G401 (cell line): ENCODE results near the gene KCNK4. TPM values are rescaled to one million over a fixed set of nuclear protein-coding genes. Genes with fewer than 3 reads are reported as not detected.
"Not testable (repeated sequence)": the region's sequence is repeated elsewhere in the genome, so short reads cannot be mapped to it uniquely, and the experiment has no call there.

Experiments used
- DNase-seq: peaks from one replicate; pipeline ENCODE4 v3.0.0-alpha.2; 2015; ENCODE audit warnings: low spot score
- in situ Hi-C: cut with HindIII; loops from 2 replicates; pipeline ENCODE4 v1.10.0; 2016; ENCODE audit warnings: low sequenced_read_pairs, mixed read lengths
- total RNA-seq: library from RNA; depleted of rRNA; stranded (reverse); fragments of >200 nt; shearing (Covaris generic); gene quantifications from 2 replicates; pipeline ENCODE4 v1.2.3, GENCODE V29; 2014

The KCNK4 gene
- total RNA-seq, 1 experiment from 2014 or later, result 0.14 TPM

GRCh38 chr11:64317961-64318765 is 27.1 kb downstream of the KCNK4 start, which contains the start of gene PRDX5:
PRDX5 (plus strand) TSS chr11:64318121; CDS start chr11:64318216, 95 bp downstream.
- DNase-seq, result peak; percentile 97
- in situ Hi-C loops, result no loop called here

- in situ Hi-C loops, result no loop called here
- peak; percentile 29 for DNase-seq
Observed at GRCh38 chr11:64318766-64319761, 28.0 kb downstream of the KCNK4 start.

- in situ Hi-C loops, result no loop called here
- DNase-seq, result no peak
Observed at GRCh38 chr11:64320556-64320955, 29.5 kb downstream of the KCNK4 start.

GRCh38 chr11:64321026-64321425 is 29.9 kb downstream of the KCNK4 start:
- in situ Hi-C loops, result no loop called here
- no peak for DNase-seq

GRCh38 chr11:64321533-64321932 is 30.4 kb downstream of the KCNK4 start:
- peak; percentile 63 for DNase-seq
- in situ Hi-C loops, result no loop called here

GRCh38 chr11:64322925-64323260 is 31.8 kb downstream of the KCNK4 start:
- in situ Hi-C loops, result no loop called here

GRCh38 chr11:64323373-64323772 is 32.3 kb downstream of the KCNK4 start:
- in situ Hi-C loops, result no loop called here
- DNase-seq, result no peak

More at GRCh38 chr11:64322925-64323260, 31.8 kb downstream of the KCNK4 start:
- DNase-seq, result no peak

GRCh38 chr11:64323984-64324383 is 32.9 kb downstream of the KCNK4 start:
- DNase-seq, in situ Hi-C loops: not testable (repeated sequence)

- in situ Hi-C loops, result no loop called here
- no peak for DNase-seq
Observed at GRCh38 chr11:64324692-64325469, 33.8 kb downstream of the KCNK4 start.

- in situ Hi-C loops, result no loop called here
Observed at GRCh38 chr11:64327375-64327774, 36.3 kb downstream of the KCNK4 start.

GRCh38 chr11:64327993-64328392 is 36.9 kb downstream of the KCNK4 start:
- in situ Hi-C loops, result no loop called here
- DNase-seq, result no peak

More at GRCh38 chr11:64327375-64327774, 36.3 kb downstream of the KCNK4 start:
- DNase-seq, result no peak

GRCh38 chr11:64330888-64331287 is 39.8 kb downstream of the KCNK4 start:
- in situ Hi-C loops, result no loop called here
- no peak for DNase-seq

GRCh38 chr11:64331569-64332371 is 40.7 kb downstream of the KCNK4 start:
- DNase-seq, result no peak
- in situ Hi-C loops, result no loop called here

GRCh38 chr11:64333556-64333955 is 42.5 kb downstream of the KCNK4 start:
- in situ Hi-C loops, result no loop called here
- no peak for DNase-seq

- in situ Hi-C loops, result no loop called here
Observed at GRCh38 chr11:64334764-64335735, 43.9 kb downstream of the KCNK4 start.

GRCh38 chr11:64337538-64338249 is 46.6 kb downstream of the KCNK4 start:
- DNase-seq, result no peak
- in situ Hi-C loops, result no loop called here

More at GRCh38 chr11:64334764-64335735, 43.9 kb downstream of the KCNK4 start:
- DNase-seq, result no peak

GRCh38 chr11:64338716-64339115 is 47.6 kb downstream of the KCNK4 start:
- DNase-seq, result no peak
- in situ Hi-C loops, result no loop called here
